ENCODE results near the gene ZRSR2.

GRCh38 chrX:15785176-15785750 lies 5.0 kb upstream of the ZRSR2 start:
- TF ChIP-seq CTCF (IDR thresholded peaks at IDR 0.05) (no peak), EP300 (IDR thresholded peaks at IDR 0.05) (no peak), POLR2A (IDR thresholded peaks at IDR 0.05) (no peak), POLR2AphosphoS5 (IDR thresholded peaks at IDR 0.05) (no peak)
